ENCODE measurements around the gene NFE2L2.

NFE2L2 gene

GRCh38 chr2:177264693-177265587 lies at the start of gene NFE2L2:
TSS of gene NFE2L2 (minus strand) at chr2:177264727. CDS start at chr2:177264576, 151 bp downstream.
- peak; percentile 93 for DNase-seq

GRCh38 chr2:177314194-177314593 lies 49.7 kb upstream of the NFE2L2 start:
- DNase-seq = no peak

GRCh38 chr2:177313162-177313781 lies 48.7 kb upstream of the NFE2L2 start:
- no peak for DNase-seq

GRCh38 chr2:177312562-177312961 lies 48.0 kb upstream of the NFE2L2 start:
- DNase-seq = no peak

GRCh38 chr2:177309672-177310309 lies 45.3 kb upstream of the NFE2L2 start:
- DNase-seq = peak; percentile 44

GRCh38 chr2:177306550-177306949 lies 42.0 kb upstream of the NFE2L2 start:
- DNase-seq = no peak

GRCh38 chr2:177303939-177304338 lies 39.4 kb upstream of the NFE2L2 start:
- DNase-seq = no peak

GRCh38 chr2:177302552-177302951 lies 38.0 kb upstream of the NFE2L2 start:
- no peak for DNase-seq

GRCh38 chr2:177298191-177298590 lies 33.7 kb upstream of the NFE2L2 start:
- no peak for DNase-seq

- peak; percentile 59 for DNase-seq
These were observed 31.5 kb upstream of the NFE2L2 start for GRCh38 chr2:177296040-177296439.

- no peak for DNase-seq
These were observed 31.0 kb upstream of the NFE2L2 start for GRCh38 chr2:177295484-177295883.

- no peak for DNase-seq
These were observed 27.2 kb upstream of the NFE2L2 start for GRCh38 chr2:177291701-177292100.

- DNase-seq = no peak
These were observed 25.5 kb upstream of the NFE2L2 start for GRCh38 chr2:177289824-177290628.

- DNase-seq = no peak
These were observed 23.3 kb upstream of the NFE2L2 start for GRCh38 chr2:177287814-177288213.

GRCh38 chr2:177285892-177286715 lies 21.6 kb upstream of the NFE2L2 start:
- no peak for DNase-seq

- no peak for DNase-seq
These were observed 20.0 kb upstream of the NFE2L2 start for GRCh38 chr2:177284531-177284930.

- DNase-seq = no peak
These were observed 19.4 kb upstream of the NFE2L2 start for GRCh38 chr2:177283906-177284305.

- DNase-seq = no peak
These were observed 18.5 kb upstream of the NFE2L2 start for GRCh38 chr2:177282787-177283572.

- no peak for DNase-seq
These were observed 17.7 kb upstream of the NFE2L2 start for GRCh38 chr2:177282181-177282641.

GRCh38 chr2:177281400-177282180 lies 17.1 kb upstream of the NFE2L2 start:
- no peak for DNase-seq
